Endodermal cell (in vitro differentiated cells): ENCODE data around the gene PTOV1. TPM values are rescaled to one million over a fixed set of nuclear protein-coding genes. Genes with fewer than 3 reads are reported as not detected.

Source experiments
- DNase-seq: peaks from one replicate; pipeline ENCODE4 v3.0.0-alpha.2; 2017
- H3K27ac ChIP-seq: 2 replicates; pipeline ENCODE4 v1.5.1; 2013; ENCODE audit warnings: mild to moderate bottlenecking, low read depth, low read length, moderate library complexity
- H3K27me3 ChIP-seq: 2 replicates; pipeline ENCODE4 v1.6.1; 2013; ENCODE audit warnings: mild to moderate bottlenecking, low read length, moderate library complexity; ENCODE audit not compliant: insufficient read depth, control insufficient read depth, poor library complexity, severe bottlenecking
- H3K36me3 ChIP-seq: 2 replicates; pipeline ENCODE4 v1.7.0; 2013; ENCODE audit warnings: mild to moderate bottlenecking, low read length, moderate library complexity; ENCODE audit not compliant: control insufficient read depth, insufficient read depth
- H3K4me1 ChIP-seq: one replicate; pipeline ENCODE4 v1.7.0; 2013; ENCODE audit warnings: low read length; ENCODE audit not compliant: control insufficient read depth, insufficient read depth
- H3K4me3 ChIP-seq: 2 replicates; pipeline ENCODE4 v1.5.1; 2013; ENCODE audit warnings: mild to moderate bottlenecking, low read length, moderate library complexity
- H3K9ac ChIP-seq: 2 replicates; pipeline ENCODE4 v1.6.1; 2013; ENCODE audit warnings: mild to moderate bottlenecking, low read length, moderate library complexity; ENCODE audit not compliant: poor library complexity, severe bottlenecking; ENCODE audit errors: extremely low read depth
- H3K9me3 ChIP-seq: 2 replicates; pipeline ENCODE4 v1.6.1; 2013; ENCODE audit warnings: mild to moderate bottlenecking, low read length, moderate library complexity; ENCODE audit not compliant: control insufficient read depth
- H3K27ac Mint-ChIP-seq: 2 replicates; pipeline ENCODE4 v1.8.0; 2020; ENCODE audit warnings: mixed read lengths
- H3K27me3 Mint-ChIP-seq: 2 replicates; pipeline ENCODE4 v1.8.0; 2021; ENCODE audit warnings: mild to moderate bottlenecking, mixed read lengths; ENCODE audit not compliant: insufficient read depth
- H3K36me3 Mint-ChIP-seq: 2 replicates; pipeline ENCODE4 v1.8.0; 2020; ENCODE audit warnings: low read depth, mixed read lengths
- H3K4me1 Mint-ChIP-seq: 2 replicates; pipeline ENCODE4 v1.8.0; 2020; ENCODE audit warnings: mixed read lengths
- H3K4me3 Mint-ChIP-seq: 2 replicates; pipeline ENCODE4 v1.8.0; 2020; ENCODE audit warnings: mild to moderate bottlenecking, moderate library complexity, mixed read lengths
- H3K9me3 Mint-ChIP-seq: 2 replicates; pipeline ENCODE4 v1.8.0; 2020; ENCODE audit warnings: mild to moderate bottlenecking, mixed read lengths
- WGBS, 2 experiments: methylation state at CpG; one replicate each; pipeline versions ENCODE4 v1.1.5 to v1.1.7; 2013; ENCODE audit warnings: missing lambda C conversion rate in 2 of 2, mixed read lengths in 1 of 2; ENCODE audit not compliant: insufficient coverage in 1 of 2, insufficient read length in 1 of 2; 5-methylcytosine and 5-hydroxymethylcytosine counted together
- total RNA-seq, 2 donors: library from RNA; stranded (reverse); fragmentation: NEBNext Ultra II Directional in 1 of 2; extraction: Animal tissue kit (Norgen Biotek cat#: 25700) in 1 of 2; gene quantifications; 2 replicates in 1 of 2; 3 replicates in 1 of 2; pipeline ENCODE4 v1.2.1, GENCODE V29; 2021
- TF ChIP-seq, protein P1 (sequence below): fragments of 200-600 bp; sonication (generic); conservative IDR thresholded peaks from 2 replicates; pipeline ENCODE4 v1.5.0; 2021; ENCODE audit warnings: antibody characterized with exemption, mild to moderate bottlenecking

Gene PTOV1
- total RNA-seq, 2 donors from 2014 or later = 279 to 287 TPM

DNA sequence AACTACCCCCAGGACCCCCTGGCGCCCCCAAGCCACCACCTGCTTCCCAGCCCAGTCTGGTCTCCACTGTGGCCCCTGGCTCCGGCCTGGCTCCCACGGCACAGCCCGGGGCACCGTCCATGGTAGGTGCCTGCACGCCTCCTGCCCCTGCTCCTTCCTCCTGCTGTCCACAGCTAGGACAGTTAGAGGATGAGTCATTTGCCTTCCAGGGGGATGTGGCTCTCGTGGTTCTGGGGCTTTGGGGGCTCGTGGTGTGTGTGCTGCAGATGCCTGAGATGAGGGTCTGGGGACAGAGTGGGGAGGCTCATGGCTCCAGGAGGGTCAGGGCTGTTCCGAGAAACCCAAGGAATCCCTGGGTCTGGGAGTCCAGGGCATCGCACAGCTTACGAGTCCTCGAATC is 20.2 kb upstream of the PTOV1 start:
- 93 to 96% methylated on average over 9 to 12 of the region's 12 CpGs for WGBS, 2 experiments

DNA sequence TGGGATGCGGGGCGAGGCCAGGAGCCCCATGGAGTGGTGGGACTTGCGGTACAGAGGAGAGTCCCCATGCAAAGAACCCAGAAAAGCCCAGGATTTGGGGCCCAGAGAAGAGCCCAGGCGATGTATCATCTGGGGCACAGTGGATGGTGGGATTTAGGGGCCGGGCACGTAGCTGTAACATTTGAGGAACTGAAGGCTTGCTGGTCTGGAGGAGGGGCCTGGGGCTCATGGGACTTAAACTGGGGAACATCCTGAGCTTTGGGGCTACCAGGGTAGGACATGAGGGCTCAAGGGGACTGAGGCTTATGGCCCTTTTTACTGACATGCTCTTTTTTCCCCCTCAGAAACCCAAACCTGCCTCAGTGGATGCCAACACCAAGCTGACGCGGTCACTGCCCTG is 19.4 kb upstream of the PTOV1 start:
- Mint-ChIP-seq H3K4me1 (no peaks in the 10 kb centered on the region), H3K9me3 (no peaks in the 10 kb centered on the region), H3K27ac (no peak overlapping the region), H3K27me3 (no peaks in the 10 kb centered on the region), H3K36me3 (peaks cover 33% of the 10 kb centered on the region), H3K4me3 (no peak overlapping the region)
- no peak for DNase-seq
- peaks cover 37% of the 10 kb centered on the region for H3K36me3 ChIP-seq
- H3K9me3 ChIP-seq = no peaks in the 10 kb centered on the region
- TF ChIP-seq, protein P1, sequence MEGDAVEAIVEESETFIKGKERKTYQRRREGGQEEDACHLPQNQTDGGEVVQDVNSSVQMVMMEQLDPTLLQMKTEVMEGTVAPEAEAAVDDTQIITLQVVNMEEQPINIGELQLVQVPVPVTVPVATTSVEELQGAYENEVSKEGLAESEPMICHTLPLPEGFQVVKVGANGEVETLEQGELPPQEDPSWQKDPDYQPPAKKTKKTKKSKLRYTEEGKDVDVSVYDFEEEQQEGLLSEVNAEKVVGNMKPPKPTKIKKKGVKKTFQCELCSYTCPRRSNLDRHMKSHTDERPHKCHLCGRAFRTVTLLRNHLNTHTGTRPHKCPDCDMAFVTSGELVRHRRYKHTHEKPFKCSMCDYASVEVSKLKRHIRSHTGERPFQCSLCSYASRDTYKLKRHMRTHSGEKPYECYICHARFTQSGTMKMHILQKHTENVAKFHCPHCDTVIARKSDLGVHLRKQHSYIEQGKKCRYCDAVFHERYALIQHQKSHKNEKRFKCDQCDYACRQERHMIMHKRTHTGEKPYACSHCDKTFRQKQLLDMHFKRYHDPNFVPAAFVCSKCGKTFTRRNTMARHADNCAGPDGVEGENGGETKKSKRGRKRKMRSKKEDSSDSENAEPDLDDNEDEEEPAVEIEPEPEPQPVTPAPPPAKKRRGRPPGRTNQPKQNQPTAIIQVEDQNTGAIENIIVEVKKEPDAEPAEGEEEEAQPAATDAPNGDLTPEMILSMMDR = no peak
- no peak overlapping the region for H3K4me3 ChIP-seq
- WGBS, 2 experiments = 87 to 92% methylated on average over 3 to 8 of the region's 8 CpGs
- H3K27me3 ChIP-seq = no peaks in the 10 kb centered on the region
- H3K4me1 ChIP-seq = no peaks in the 10 kb centered on the region
- H3K9ac ChIP-seq = no peak overlapping the region
- H3K27ac ChIP-seq = no peak overlapping the region

More for the DNA sequence above, 20.2 kb upstream of the PTOV1 start:
- Mint-ChIP-seq H3K27ac (no peak overlapping the region), H3K9me3 (no peaks in the 10 kb centered on the region), H3K4me3 (no peak overlapping the region), H3K27me3 (no peaks in the 10 kb centered on the region), H3K36me3 (peaks cover 35% of the 10 kb centered on the region), H3K4me1 (no peaks in the 10 kb centered on the region)
- Histone ChIP-seq H3K4me1 (no peaks in the 10 kb centered on the region), H3K27ac (no peak overlapping the region), H3K36me3 (peaks cover 37% of the 10 kb centered on the region), H3K9ac (no peak overlapping the region), H3K27me3 (no peaks in the 10 kb centered on the region), H3K4me3 (no peak overlapping the region), H3K9me3 (no peaks in the 10 kb centered on the region)
- TF ChIP-seq, protein P1 = no peak
- DNase-seq = no peak

DNA sequence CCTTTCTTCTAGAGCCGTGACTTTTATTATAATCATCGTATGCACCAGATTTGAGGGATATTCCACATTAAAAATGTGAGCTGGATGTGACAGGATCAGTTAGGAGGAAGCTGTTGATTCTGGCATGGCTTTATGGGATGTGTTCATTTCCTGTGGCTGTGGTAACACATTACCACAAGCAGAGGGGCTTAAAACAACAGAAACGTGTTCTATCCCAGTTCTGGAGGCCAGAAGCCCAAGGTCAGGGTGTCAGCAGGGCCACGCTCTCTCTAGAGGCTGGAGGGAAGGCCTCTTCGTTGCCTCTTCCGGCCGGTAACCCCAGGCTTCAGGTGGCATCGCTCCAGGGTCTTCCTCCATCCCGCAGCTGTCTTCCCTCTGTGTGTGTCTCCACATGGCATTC is 18.4 kb upstream of the PTOV1 start:
- DNase-seq = no peak
- Mint-ChIP-seq H3K27me3 (no peaks in the 10 kb centered on the region), H3K9me3 (no peaks in the 10 kb centered on the region), H3K36me3 (peaks cover 35% of the 10 kb centered on the region), H3K4me1 (no peaks in the 10 kb centered on the region), H3K4me3 (no peak overlapping the region), H3K27ac (no peak overlapping the region)
- TF ChIP-seq, protein P1 = no peak
- 90 to 100% methylated on average over 2 to 9 of the region's 9 CpGs for WGBS, 2 experiments
- no peaks in the 10 kb centered on the region for H3K4me1 ChIP-seq
- peaks cover 33% of the 10 kb centered on the region for H3K36me3 ChIP-seq
- H3K27ac ChIP-seq = no peak overlapping the region
- no peaks in the 10 kb centered on the region for H3K9me3 ChIP-seq
- H3K9ac ChIP-seq = no peak overlapping the region
- no peak overlapping the region for H3K4me3 ChIP-seq
- H3K27me3 ChIP-seq = no peaks in the 10 kb centered on the region
